Immature natural killer cell (primary cell): ENCODE measurements around the gene METTL9. TPM values are rescaled to one million over a fixed set of nuclear protein-coding genes. Genes with fewer than 3 reads are reported as not detected.

ENCODE experiments used
- polyA plus RNA-seq, 3 donors: library from polyadenylated mRNA; unstranded; fragments of 300-500 nt; fragmentation: Illumina TruSeq; gene quantifications; one replicate each; pipeline ENCODE4 v1.2.3, GENCODE V29; 2021

METTL9 gene
- polyA plus RNA-seq, 3 donors from 2014 or later = 113 to 149 (median 147) TPM

Other genes starting within 250 kb of the METTL9 start
- 1 to 10 TPM; 1.2 to 5.3 (median 5.2) TPM for gene IGSF6, start 53.0 kb downstream of the METTL9 start, polyA plus RNA-seq
- gene OTOA, start 64.4 kb downstream of the METTL9 start, polyA plus RNA-seq = not detected